T-helper 17 cell (primary cell): Measurements from ENCODE around the gene SEMA4G. TPM values are rescaled to one million over a fixed set of nuclear protein-coding genes. Genes with fewer than 3 reads are reported as not detected.

Experiments used
- ATAC-seq: fragments of 150-1000 bp; cut with Tn5 transposase; 2 replicates; pipeline ENCODE4 v1.10.0; 2021; ENCODE audit warnings: mild to moderate bottlenecking, moderate library complexity
- DNase-seq, 3 donors: peaks; one replicate each; pipeline versions ENCODE4 v3.0.0 to v3.0.0-alpha.2; 2020 to 2021
- H3K9me3 ChIP-seq: one replicate; pipeline ENCODE4 v1.7.0; 2013; ENCODE audit warnings: low read length, mild to moderate bottlenecking; ENCODE audit not compliant: control insufficient read depth, poor library complexity, severe bottlenecking
- H3K27ac Mint-ChIP-seq: one replicate; pipeline ENCODE4 v1.8.0; 2022; ENCODE audit warnings: mild to moderate bottlenecking, moderate library complexity, mixed read lengths
- H3K27me3 Mint-ChIP-seq: one replicate; pipeline ENCODE4 v1.8.0; 2022; ENCODE audit warnings: mixed read lengths
- H3K36me3 Mint-ChIP-seq: one replicate; pipeline ENCODE4 v1.8.0; 2022; ENCODE audit warnings: low read depth, mixed read lengths
- H3K4me1 Mint-ChIP-seq: one replicate; pipeline ENCODE4 v1.8.0; 2022; ENCODE audit warnings: mild to moderate bottlenecking, mixed read lengths
- H3K4me3 Mint-ChIP-seq: one replicate; pipeline ENCODE4 v1.8.0; 2022; ENCODE audit warnings: mild to moderate bottlenecking, moderate library complexity, mixed read lengths
- total RNA-seq, 4 donors: library from RNA in 2 of 4; stranded (reverse) in 2 of 4; gene quantifications; one replicate each; pipeline ENCODE4 v1.2.3 and lab custom pipeline; 2022 to 2026

Gene SEMA4G
- total RNA-seq, 2 donors from 2014 or later = 0.96 to 2.5 TPM

DNA sequence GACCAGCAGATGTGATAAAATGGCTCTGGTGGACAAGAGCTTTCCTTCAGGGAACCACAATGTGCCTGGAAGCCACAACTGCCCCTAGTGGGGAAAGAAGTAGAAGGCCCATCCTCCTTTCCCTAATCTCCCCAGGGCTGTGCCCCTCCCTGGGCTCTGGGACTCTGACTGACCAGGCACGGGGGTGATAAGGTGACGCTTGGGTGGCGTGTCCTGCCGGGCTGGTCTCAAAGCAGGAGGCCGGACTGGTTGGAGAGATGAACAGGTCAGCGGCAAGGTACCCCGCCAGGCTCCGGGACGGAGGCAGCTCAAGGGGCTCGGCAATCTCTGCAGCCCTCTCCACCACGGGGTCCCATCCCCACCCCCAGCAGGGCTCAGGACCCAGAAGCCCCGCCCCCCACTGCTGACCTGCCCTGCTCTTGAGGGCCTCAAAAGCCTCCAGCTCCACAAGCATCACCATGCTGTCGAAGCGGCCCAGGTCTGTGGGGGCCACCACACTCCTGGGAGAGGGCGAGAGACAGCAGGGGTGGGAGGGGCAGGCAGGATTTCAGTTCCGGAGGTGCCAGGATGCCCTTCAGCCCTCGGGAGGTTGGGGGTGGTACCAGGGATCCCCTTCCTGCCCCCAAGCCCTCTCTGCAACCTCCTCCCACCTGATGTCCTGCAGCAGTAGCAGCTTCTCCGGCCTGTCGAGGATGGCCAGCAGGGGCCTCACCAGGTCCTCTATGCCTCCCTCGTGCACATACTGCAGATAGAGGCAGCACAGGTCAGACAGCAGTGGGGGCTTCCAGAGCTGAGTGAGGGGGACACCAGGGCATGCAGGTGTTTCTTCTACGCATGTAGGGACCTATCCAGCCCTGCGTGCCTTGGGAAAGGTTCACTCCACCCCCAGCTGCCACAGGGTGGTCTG, 42.5 kb downstream of the SEMA4G start:
- ATAC-seq (no peak), DNase-seq (no peak)
- Mint-ChIP-seq H3K4me1 (peaks cover 17% of the 10 kb centered on the region), H3K27me3 (peaks cover 26% of the 10 kb centered on the region), H3K27ac (no peak overlapping the region), H3K36me3 (peaks cover 5% of the 10 kb centered on the region), H3K4me3 (no peak overlapping the region)
- no peaks in the 10 kb centered on the region for H3K9me3 ChIP-seq

DNA sequence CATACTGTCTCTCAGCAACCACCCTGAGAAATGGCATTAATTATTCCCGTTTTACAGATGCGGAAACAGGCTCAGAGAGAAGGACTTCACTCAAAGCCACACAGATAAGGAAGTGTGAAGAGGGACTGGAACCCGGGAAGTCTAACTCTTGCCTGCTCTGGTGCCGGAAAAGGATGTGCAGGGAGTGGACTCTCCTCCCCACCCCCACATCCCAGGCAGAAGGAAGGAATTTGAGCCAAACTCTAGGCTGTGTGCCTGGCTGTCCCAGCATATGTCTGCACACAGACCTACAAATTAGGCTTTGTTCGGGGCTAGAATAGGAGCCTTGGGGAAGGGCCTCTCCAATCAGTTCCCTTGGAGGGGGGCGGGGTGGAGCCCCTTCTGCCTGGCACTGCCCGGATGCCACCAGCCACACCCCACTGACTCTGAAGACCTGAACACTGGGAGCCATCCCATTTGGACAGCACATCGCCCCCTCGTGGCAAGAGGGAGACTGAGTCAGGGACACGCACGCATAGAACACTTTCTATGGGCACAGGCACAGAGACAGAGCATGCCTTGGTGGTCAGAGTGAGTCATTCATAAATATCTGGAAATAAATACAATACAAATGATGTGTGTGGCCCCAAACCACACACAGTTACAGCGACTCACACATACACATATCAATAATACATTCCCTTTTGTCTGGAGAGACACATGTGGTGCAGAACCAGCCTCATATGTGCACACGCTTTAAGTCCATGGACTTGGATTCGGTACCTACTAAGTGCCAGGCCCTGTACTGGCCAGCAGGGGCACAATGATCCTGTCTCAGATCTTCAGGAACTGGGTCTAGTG, 43.4 kb downstream of the SEMA4G start:
- ATAC-seq (peak; percentile 91), DNase-seq (peak; percentile 54 to 63 (median 57))
- H3K4me1 Mint-ChIP-seq = peaks cover 17% of the 10 kb centered on the region
- H3K9me3 ChIP-seq = no peaks in the 10 kb centered on the region
- H3K4me3 Mint-ChIP-seq = peak overlapping the region; percentile 43
- H3K27ac Mint-ChIP-seq = no peak overlapping the region
- peaks cover 35% of the 10 kb centered on the region for H3K27me3 Mint-ChIP-seq
- H3K36me3 Mint-ChIP-seq = peaks cover 5% of the 10 kb centered on the region

DNA sequence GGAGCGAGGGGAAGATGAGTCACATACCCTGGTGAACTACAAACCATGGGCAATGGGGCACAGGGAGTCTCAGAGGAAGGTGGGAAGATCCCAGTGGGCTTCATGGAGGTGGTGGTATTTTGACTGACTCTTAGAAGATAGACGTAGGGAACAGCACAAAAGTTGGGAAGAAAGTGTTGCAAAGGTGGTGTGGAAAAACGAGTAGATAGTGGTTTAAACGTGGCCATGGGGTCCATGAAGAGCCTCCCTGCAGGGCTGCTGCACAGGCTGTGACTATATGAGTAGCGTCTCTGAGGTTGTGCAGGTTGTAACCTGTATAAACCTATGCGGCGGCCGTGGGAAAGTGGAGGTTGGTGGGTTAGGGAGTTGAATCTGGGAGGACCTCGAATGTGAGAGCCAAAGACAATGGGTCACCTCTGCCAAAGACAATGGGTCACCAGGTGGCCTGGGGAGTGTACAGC, 44.1 kb downstream of the SEMA4G start:
- ATAC-seq = no peak
- peaks cover 5% of the 10 kb centered on the region for H3K36me3 Mint-ChIP-seq
- no peaks in the 10 kb centered on the region for H3K9me3 ChIP-seq
- DNase-seq = no peak
- H3K27ac Mint-ChIP-seq = no peak overlapping the region
- H3K4me3 Mint-ChIP-seq = peak overlapping the region; percentile 43
- H3K4me1 Mint-ChIP-seq = peaks cover 15% of the 10 kb centered on the region
- peaks cover 37% of the 10 kb centered on the region for H3K27me3 Mint-ChIP-seq

DNA sequence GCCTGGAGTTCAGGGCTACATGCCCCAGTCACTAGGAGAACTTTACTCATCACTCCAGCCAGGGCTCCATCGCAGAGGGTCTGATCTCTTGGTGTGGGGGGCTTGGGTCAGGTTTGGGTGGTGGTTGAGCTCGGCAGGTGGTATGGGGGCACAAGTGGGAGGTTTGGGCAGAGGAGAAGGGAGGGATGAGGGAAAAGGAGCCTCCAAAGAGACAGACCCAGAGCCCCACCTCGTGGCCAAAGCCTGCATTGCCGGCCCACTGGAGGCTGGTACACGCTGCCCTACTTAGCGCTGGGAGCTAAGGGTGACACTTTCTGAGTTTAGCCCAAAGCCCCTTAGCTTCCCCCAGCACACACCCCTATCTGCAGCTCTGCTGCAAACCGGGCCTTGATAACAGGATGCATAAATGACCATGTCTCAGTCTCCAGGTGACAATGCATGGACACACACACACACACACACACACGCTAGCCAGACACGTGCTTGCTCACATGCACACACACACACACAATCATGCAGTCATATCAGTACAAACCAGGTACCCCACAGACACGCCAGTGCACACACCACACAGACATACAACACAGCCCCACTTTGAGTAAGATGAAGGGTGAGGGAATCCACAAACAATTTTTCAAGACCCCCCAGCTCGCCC, 45.1 kb downstream of the SEMA4G start:
- H3K27me3 Mint-ChIP-seq = peaks cover 42% of the 10 kb centered on the region
- no peaks in the 10 kb centered on the region for H3K9me3 ChIP-seq
- DNase-seq (peak; percentile 58 to 73 (median 61)), ATAC-seq (peak; percentile 57)
- H3K4me1 Mint-ChIP-seq = peaks cover 15% of the 10 kb centered on the region
- H3K36me3 Mint-ChIP-seq = peaks cover 5% of the 10 kb centered on the region
- H3K27ac Mint-ChIP-seq = peak overlapping the region; percentile 32
- H3K4me3 Mint-ChIP-seq = no peak overlapping the region

DNA sequence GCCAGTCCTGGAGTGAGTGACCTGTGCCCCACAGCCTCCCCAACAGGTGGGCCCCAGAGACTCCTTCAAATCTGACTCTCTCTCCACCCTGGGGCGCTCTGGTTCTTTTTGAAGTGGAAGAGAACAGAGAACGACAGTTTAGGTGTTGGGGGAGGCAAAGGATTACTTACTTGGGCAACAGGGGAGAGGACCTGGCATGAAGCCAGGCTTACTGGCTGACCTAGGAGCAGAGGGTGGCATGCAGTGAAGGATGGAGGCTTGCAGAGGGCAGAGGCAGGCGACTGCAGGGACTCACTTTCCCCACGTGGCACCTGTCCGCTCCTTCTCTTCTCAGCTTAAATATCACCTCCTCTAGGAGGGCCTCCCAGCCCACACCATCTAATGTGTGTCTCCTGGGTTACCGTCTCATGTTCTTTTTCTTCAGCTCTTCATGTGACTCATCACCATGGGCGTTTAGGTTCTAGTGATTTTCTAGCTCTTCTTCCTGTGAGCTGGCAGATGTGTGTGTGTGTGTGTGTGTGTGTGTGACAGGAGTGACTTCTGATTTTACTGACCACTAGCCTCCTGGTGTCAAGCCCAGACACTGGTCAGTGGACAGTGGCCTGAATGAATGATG, 45.8 kb downstream of the SEMA4G start:
- H3K4me3 Mint-ChIP-seq = no peak overlapping the region
- peaks cover 5% of the 10 kb centered on the region for H3K36me3 Mint-ChIP-seq
- H3K4me1 Mint-ChIP-seq = peaks cover 17% of the 10 kb centered on the region
- peaks cover 47% of the 10 kb centered on the region for H3K27me3 Mint-ChIP-seq
- no peak overlapping the region for H3K27ac Mint-ChIP-seq
- no peak for ATAC-seq
- DNase-seq = no peak
- H3K9me3 ChIP-seq = no peaks in the 10 kb centered on the region

DNA sequence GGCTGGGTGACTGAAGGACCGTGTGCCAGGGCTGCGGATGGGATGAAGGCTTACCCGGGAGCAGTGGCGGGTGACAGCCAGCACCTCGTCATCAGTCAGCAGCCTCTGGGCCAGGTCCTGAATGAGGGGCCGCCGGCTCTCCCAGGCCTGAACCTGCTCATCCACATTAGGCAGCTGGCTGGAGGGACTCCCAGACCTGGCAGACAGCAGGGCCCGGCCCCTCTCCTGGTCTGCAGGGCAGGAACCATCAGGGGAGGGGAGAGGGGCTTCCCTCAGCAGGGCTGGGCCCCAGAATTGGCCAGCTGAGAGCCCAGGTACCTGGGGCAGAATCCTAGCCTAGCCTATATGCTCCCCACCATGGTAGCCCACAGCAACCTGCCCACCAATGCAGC, 46.3 kb downstream of the SEMA4G start:
- peaks cover 52% of the 10 kb centered on the region for H3K27me3 Mint-ChIP-seq
- H3K9me3 ChIP-seq = no peaks in the 10 kb centered on the region
- no peak overlapping the region for H3K4me3 Mint-ChIP-seq
- peaks cover 5% of the 10 kb centered on the region for H3K36me3 Mint-ChIP-seq
- no peak overlapping the region for H3K27ac Mint-ChIP-seq
- H3K4me1 Mint-ChIP-seq = peaks cover 17% of the 10 kb centered on the region
- DNase-seq (no peak), ATAC-seq (no peak)

DNA sequence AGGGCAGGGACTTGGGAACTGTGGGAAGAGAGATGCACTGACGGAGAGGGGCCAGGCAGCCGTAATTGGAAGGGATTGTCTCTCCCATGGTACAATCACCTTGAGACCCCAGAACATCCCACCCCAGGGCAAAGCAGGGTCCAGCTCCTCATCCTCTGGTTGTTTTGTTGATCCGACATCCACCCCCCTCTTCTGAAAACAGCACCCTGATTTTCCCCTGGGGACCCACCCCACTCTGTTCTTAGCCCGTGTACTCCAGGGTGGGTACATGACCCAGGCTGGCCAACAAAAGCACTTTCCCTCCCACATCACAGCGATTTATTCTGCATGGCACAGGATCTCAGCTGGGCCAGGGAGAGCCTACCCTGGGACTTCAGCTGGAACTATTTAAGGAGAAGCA, 47.5 kb downstream of the SEMA4G start:
- ATAC-seq = no peak
- no peak overlapping the region for H3K27ac Mint-ChIP-seq
- H3K36me3 Mint-ChIP-seq = peaks cover 8% of the 10 kb centered on the region
- H3K27me3 Mint-ChIP-seq = peaks cover 58% of the 10 kb centered on the region
- no peaks in the 10 kb centered on the region for H3K9me3 ChIP-seq
- no peak for DNase-seq
- H3K4me1 Mint-ChIP-seq = peaks cover 17% of the 10 kb centered on the region
- no peak overlapping the region for H3K4me3 Mint-ChIP-seq

DNA sequence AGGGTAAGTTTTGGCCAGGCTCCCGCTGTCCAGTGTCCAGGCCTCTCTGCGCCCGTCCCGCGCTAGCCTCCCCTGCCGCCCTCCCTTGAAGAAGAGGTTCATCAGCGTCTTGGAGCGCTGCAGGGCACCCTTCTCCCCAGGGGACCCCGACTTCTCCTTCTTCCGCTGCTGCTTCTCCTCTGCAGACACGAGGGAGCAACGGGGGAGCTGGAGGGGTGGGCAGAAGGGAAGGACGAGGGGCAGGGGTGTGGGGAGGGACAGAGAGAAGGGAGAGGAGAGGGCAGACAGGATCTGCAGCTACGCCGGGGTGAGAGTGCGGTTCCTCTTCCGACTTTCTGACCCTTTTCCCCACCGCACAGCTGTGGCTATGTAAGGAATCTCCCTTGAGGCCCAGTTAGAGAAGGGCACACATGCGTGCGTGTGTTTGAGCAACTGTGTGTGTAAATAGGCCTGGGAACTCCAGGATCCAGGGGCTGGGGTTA, 48.9 kb downstream of the SEMA4G start:
- H3K4me1 Mint-ChIP-seq = peaks cover 12% of the 10 kb centered on the region
- ATAC-seq (no peak), DNase-seq (no peak)
- H3K27me3 Mint-ChIP-seq = peaks cover 56% of the 10 kb centered on the region
- peaks cover 8% of the 10 kb centered on the region for H3K36me3 Mint-ChIP-seq
- H3K9me3 ChIP-seq = no peaks in the 10 kb centered on the region
- no peak overlapping the region for H3K27ac Mint-ChIP-seq
- no peak overlapping the region for H3K4me3 Mint-ChIP-seq

DNA sequence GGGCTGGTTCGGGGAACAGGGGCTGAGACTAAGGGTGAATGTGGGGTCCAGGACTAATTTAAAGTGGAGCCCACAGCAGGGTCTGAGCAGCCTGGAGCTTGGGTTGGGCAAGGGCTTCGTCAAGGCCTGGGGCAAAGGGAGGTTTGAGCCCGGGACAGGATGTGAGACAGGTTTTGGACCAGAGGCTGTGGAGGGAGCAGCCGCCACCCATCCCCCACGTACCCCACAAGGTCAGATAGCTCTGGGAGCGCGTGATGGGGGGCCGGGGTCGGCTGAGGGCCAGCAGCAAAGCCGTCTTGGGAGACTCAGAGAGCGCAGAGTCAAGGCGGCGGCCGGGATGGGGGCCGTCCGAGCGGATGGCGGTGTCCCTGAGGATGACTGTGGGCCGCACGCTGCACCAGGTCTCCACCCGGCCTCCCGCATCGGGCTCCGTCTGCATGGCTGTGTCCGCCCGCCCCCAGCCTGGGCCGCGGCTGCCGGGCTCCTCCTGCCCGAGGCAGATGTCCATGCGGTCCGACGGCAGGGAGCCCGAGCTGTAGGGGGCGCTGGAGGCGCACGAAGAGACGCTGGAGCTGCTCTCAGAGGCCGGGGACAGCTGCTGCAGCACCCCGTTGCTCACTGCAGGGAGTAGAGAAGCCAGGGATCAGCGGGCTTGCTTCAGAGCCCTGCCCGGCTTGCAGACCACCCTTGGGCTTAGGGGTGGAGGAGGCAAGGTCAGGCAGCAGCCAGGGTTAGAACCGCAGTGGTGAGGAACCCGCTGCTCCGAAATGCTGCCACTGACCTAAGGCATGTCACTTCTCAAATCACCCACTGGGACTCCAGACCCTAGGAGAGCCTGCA, 49.5 kb downstream of the SEMA4G start:
- ATAC-seq = peak; percentile 79
- Mint-ChIP-seq H3K4me3 (no peak overlapping the region), H3K27me3 (peaks cover 52% of the 10 kb centered on the region), H3K27ac (no peak overlapping the region), H3K4me1 (peaks cover 8% of the 10 kb centered on the region), H3K36me3 (peaks cover 8% of the 10 kb centered on the region)
- no peaks in the 10 kb centered on the region for H3K9me3 ChIP-seq
- DNase-seq = peak; percentile 47 to 69 (median 51)
